ENCODE measurements around the gene PACS1.
A peak's percentile ranks its signal among the peaks of the same experiment; 100 is the strongest.

The PACS1 gene

DNA sequence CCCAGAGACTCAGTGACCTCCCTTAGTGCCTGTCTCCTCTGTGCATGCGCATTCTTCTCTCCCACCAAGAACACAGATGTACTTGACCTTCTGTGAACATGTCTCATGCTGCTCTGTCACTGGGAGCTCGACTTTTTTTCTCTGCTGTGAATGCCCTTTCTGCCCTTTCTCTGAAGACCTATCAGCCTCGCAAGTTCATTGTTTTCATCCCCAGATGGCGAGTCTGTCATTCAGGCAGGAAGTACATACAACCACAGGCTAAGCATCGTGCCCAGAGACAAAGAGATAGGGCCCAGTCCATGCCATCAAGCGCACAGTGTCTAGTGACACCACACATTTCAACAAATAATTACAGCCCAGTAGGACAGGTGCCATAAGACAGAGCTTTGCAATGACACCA lies 148.0 kb downstream of the PACS1 start:
- H3K27me3 Mint-ChIP-seq: no peaks in the 10 kb centered on the region
- no peak overlapping the region for H3K4me3 Mint-ChIP-seq
- H3K36me3 Mint-ChIP-seq: no peaks in the 10 kb centered on the region
- no peaks in the 10 kb centered on the region for H3K9me3 Mint-ChIP-seq (ENCODE audit: low read depth)
- peaks cover 14% of the 10 kb centered on the region for H3K4me1 Mint-ChIP-seq (ENCODE audit: low read depth)
- peak overlapping the region; percentile 91 for H3K27ac Mint-ChIP-seq

DNA sequence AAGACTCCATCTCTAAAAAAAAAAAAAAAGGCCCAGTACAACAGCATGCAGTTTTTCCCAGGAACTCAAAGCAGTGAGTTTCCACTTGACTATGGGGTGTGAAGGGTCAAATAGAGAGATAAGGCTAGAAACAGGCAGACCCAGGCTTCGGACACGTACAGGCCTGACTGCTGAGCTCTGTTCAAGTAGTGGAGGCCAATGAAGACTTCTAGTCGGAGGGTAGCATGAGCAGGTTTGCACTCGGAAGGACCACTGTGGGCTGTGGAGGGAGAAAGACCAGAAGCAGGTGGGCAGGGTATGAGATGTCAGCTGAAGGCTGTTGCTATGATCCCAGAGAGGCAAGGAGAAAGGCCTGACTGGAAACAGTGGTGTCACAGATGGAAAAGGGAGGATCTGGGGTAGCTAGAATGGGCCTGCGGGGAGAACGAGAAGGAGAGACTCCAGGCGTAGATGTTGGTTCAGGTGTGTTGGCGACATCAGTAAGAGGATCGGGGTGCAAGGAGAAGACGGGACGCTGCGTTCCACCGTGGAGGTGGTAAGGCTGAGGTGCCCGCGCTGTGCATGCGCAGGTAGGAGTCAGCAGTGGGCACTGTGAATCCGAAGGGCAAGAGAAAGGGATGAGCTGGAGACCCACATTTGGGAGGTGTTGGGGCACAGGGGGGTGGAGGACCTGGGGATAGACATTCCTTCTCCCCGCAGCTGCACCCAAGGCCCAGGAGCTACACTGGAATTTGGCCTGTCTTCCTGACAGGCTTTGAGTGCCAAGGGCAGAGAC lies 149.0 kb downstream of the PACS1 start:
- H3K9me3 Mint-ChIP-seq (ENCODE audit: low read depth): no peaks in the 10 kb centered on the region
- no peaks in the 10 kb centered on the region for H3K27me3 Mint-ChIP-seq
- no peak overlapping the region for H3K4me3 Mint-ChIP-seq
- peak overlapping the region; percentile 75 for H3K27ac Mint-ChIP-seq
- no peaks in the 10 kb centered on the region for H3K36me3 Mint-ChIP-seq
- peaks cover 15% of the 10 kb centered on the region for H3K4me1 Mint-ChIP-seq (ENCODE audit: low read depth)

DNA sequence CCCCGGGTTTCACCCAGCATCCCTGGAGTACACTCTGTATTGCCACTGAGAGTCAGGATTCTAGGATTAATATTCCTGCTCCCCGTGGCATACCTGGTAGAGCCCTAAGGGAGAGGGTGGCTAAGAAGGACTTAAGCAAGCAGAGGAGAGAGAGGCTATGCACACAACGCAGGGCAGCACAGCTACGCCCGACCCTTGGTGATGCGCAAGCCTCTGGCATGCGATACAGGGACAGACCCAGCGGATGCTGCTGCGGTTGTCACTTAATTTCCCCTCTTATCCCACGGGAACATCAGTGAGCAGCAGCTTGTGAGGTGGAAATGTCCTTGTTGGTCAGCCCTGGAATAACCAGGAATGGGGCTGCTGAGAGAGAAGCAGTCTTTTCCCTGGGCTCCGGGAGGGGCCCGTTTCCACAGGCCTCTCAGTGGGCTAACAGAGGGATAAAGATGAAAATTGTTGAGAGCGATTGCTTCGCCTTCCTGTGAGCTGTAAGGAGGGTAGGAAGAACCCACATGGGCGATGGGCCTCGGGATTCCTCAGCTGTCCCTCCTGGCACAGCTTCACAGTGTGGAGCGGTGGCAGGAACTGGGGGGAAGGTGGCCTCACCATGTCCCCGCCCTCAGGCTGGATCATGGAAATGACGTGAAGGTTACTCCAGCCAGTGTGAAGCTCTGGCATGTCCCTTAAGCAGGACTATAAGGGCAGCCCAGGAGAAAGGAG lies 149.9 kb downstream of the PACS1 start:
- H3K27ac Mint-ChIP-seq: peak overlapping the region; percentile 64
- H3K36me3 Mint-ChIP-seq: no peaks in the 10 kb centered on the region

DNA sequence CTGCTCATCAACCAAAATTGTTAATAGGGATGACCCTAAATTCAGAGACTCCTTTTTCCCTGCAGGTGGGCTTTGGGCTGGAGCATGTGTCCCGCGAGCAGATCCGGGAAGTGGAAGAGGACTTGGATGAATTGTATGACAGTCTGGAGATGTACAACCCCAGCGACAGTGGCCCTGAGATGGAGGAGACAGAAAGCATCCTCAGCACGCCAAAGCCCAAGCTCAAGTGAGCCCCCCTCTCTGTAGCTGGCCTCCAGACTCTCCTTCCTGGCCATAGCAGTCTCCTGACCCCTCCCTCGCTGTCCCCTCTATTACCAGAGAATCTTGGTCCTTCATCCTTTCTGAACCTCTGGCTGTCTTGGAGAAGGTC lies 150.5 kb downstream of the PACS1 start:
- no peaks in the 10 kb centered on the region for H3K27me3 Mint-ChIP-seq
- H3K4me1 Mint-ChIP-seq (ENCODE audit: low read depth): peaks cover 15% of the 10 kb centered on the region
- no peaks in the 10 kb centered on the region for H3K9me3 Mint-ChIP-seq (ENCODE audit: low read depth)
- H3K4me3 Mint-ChIP-seq: no peak overlapping the region
- H3K36me3 Mint-ChIP-seq: no peaks in the 10 kb centered on the region
- H3K27ac Mint-ChIP-seq: peak overlapping the region; percentile 64

More for the DNA sequence above, 149.9 kb downstream of the PACS1 start:
- no peaks in the 10 kb centered on the region for H3K27me3 Mint-ChIP-seq
- H3K4me1 Mint-ChIP-seq (ENCODE audit: low read depth): peaks cover 15% of the 10 kb centered on the region
- H3K4me3 Mint-ChIP-seq: no peak overlapping the region
- no peaks in the 10 kb centered on the region for H3K9me3 Mint-ChIP-seq (ENCODE audit: low read depth)

DNA sequence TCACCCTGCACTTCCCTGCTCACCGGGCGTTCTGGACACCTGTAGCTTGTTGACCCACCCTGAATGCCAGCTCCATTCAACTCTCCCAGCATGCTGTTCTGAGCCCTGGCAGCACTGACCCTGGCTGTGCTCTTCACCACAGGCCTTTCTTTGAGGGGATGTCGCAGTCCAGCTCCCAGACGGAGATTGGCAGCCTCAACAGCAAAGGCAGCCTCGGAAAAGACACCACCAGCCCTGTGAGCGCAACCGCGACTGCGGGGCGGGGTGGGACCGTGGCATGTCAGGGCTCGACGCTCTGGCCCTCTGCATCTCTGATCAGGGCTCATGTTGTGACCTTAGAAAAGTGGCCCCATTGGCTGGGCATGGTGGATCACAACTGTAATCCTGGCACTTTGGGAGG lies 150.9 kb downstream of the PACS1 start:
- no peaks in the 10 kb centered on the region for H3K9me3 Mint-ChIP-seq (ENCODE audit: low read depth)
- peaks cover 15% of the 10 kb centered on the region for H3K4me1 Mint-ChIP-seq (ENCODE audit: low read depth)
- no peaks in the 10 kb centered on the region for H3K36me3 Mint-ChIP-seq
- H3K27me3 Mint-ChIP-seq: no peaks in the 10 kb centered on the region
- peak overlapping the region; percentile 64 for H3K27ac Mint-ChIP-seq
- H3K4me3 Mint-ChIP-seq: no peak overlapping the region

DNA sequence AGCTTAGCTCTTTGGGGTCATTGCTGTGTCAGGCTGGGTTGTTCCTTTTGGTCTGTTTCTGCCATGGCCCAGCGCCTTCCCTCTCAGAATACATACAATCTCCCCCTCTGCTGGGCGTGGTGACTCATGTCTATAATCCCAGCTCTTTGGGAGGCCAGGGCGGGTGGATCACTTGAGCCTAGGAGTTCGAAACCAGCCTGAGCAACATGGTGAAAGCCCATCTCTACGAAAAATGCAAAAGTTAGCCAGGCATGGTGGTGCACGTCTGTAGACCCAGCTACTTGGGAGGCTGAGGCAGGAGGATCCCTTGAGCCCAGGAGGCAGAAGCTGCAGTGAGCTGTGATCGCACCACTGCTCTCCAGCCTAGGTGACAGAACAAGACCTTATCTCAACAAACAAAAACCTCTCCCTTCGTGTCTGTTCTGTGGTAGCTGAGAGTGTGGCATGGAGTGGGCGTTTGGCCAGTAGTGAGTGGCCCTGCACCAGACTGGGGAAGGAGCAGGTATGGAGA lies 151.7 kb downstream of the PACS1 start:
- Mint-ChIP-seq H3K36me3 (no peaks in the 10 kb centered on the region), H3K4me1 (ENCODE audit: low read depth) (peaks cover 15% of the 10 kb centered on the region), H3K27me3 (no peaks in the 10 kb centered on the region), H3K4me3 (no peak overlapping the region), H3K27ac (peak overlapping the region; percentile 99), H3K9me3 (ENCODE audit: low read depth) (no peaks in the 10 kb centered on the region)

DNA sequence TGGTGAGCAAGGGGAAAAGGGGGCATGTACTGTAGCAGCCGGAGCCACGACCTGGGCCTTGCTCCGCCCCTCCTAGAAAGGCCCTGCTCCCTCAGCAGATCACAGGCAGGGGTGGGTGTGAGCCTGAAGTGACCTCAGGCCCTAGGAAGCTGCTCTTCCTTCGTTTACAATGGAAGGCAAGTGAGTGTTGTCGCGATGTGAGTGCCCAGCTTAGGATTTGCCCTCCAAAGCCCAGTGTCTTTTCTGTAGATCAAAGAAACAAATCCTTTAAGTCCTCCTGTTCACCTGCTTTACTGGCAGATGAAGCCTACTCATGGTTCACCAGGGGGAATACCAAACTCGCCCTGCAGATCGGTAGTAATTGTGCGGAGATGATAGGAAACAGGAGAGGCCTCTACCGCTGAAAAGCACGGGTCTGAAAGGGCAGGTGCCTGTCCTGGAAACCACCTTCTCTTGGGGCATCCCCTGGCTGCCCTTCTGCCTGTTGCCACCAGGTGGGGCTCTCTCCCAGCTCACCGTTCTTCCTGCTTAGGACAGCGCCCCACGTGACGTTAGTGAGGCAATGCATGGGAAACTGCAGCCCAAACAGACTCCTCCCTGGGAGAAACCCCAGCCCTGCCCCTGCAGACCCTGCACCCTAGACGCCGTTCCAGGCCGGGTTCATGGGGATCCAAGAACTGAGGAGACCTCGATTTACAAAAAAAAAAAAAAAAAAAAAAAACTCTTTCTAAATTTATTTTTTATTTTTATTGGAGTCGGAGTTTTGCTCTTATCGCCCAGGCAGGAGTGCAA lies 152.5 kb downstream of the PACS1 start:
- no peaks in the 10 kb centered on the region for H3K27me3 Mint-ChIP-seq
- H3K4me1 Mint-ChIP-seq (ENCODE audit: low read depth): peaks cover 15% of the 10 kb centered on the region
- H3K27ac Mint-ChIP-seq: peak overlapping the region; percentile 99
- H3K9me3 Mint-ChIP-seq (ENCODE audit: low read depth): no peaks in the 10 kb centered on the region
- peak overlapping the region; percentile 72 for H3K4me3 Mint-ChIP-seq
- no peaks in the 10 kb centered on the region for H3K36me3 Mint-ChIP-seq

DNA sequence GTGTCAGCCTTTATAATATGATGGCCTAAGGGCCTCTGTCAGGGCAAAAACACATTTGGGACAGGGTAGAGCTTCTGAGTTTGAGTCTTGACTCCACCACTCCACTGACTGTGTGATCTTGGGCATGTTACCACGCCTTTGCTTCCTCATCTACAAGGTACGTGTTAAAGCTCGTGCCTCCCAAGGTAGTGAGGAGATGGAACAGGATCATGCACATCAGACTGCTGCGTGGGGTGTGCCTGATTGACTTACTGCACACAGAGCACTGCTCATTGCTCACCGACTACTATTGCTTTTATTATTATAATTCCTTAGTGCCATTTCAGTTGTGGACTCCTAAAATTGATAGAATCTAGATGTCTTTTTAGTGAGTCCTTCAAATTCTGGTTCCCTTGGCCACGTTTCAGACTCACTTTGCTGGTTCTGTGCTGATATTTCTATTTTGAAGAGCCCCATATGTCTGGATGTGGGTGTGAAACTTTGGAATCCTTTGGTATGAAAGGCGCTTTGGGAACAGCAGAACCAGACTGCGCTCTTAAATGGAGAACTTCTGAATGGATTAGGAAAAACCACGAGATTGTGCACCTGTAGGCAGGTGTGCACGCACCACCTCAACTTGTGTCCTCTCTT lies 154.3 kb downstream of the PACS1 start:
- no peaks in the 10 kb centered on the region for H3K9me3 Mint-ChIP-seq (ENCODE audit: low read depth)
- no peak overlapping the region for H3K27ac Mint-ChIP-seq
- no peak overlapping the region for H3K4me3 Mint-ChIP-seq
- no peaks in the 10 kb centered on the region for H3K36me3 Mint-ChIP-seq
- peaks cover 15% of the 10 kb centered on the region for H3K4me1 Mint-ChIP-seq (ENCODE audit: low read depth)
- H3K27me3 Mint-ChIP-seq: no peaks in the 10 kb centered on the region

DNA sequence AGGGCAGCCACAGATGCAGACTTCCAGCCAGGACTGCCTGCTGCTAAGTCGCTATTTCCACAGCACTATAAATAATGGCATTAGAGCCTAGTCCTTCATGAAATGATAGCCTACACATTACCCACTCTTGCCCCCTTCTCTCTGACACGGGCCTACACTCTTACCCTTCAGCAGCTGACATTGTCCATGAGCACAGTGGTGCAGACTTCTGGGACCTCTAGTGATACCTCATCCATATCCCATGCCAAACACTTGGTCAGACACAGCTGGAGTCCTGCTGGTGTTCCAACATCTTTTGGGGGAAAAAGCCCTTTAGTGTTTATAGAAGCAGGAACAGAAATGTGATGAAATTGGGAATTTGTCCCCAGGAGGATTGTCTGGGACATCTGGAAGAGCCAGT lies 155.0 kb downstream of the PACS1 start:
- Mint-ChIP-seq H3K36me3 (no peaks in the 10 kb centered on the region), H3K4me3 (no peak overlapping the region), H3K27me3 (no peaks in the 10 kb centered on the region)

DNA sequence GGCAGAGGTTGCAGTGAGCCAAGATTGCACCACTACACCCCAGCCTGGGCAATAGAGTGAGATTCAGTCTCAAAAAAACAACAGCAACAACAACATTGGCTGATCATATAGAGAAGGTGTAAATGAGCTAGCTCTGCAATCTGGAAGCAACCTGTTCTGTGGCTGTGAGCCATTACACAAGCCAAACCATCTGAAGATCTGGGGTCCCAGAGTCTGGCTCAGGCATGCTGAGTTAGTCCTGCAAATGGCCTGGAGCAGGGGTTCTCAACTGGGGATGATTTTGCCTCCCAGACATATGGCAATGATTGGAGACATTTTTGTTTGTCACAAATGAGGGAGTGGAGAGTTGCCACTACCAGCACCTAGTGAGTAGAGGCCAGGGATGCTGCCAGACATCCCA lies 156.0 kb downstream of the PACS1 start:
- Mint-ChIP-seq H3K36me3 (no peaks in the 10 kb centered on the region), H3K27ac (peak overlapping the region; percentile 54), H3K27me3 (no peaks in the 10 kb centered on the region), H3K4me1 (ENCODE audit: low read depth) (peaks cover 15% of the 10 kb centered on the region), H3K9me3 (ENCODE audit: low read depth) (no peaks in the 10 kb centered on the region), H3K4me3 (no peak overlapping the region)

More for the DNA sequence above, 155.0 kb downstream of the PACS1 start:
- no peak overlapping the region for H3K27ac Mint-ChIP-seq
- no peaks in the 10 kb centered on the region for H3K9me3 Mint-ChIP-seq (ENCODE audit: low read depth)
- H3K4me1 Mint-ChIP-seq (ENCODE audit: low read depth): peaks cover 15% of the 10 kb centered on the region

DNA sequence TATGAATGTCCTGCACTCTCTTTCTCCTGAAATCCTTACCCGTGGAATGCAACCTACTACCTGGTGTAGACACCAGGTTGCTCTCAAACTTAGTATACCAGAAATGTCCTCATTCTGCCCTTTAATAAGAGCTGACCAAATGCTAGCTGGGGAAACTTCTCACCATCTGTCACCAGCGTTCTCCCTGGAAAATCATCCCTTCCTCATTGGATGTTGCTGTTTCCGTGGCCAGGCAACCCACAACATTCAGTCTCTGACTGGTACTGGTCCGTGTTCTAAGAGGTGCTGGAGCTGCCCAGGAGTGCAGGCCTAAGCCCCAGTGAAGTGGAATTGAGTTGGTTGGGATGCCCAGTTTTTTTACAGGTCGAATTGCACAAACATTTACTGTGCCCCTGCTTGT lies 157.6 kb downstream of the PACS1 start:
- Mint-ChIP-seq H3K27ac (no peak overlapping the region), H3K36me3 (no peaks in the 10 kb centered on the region), H3K4me3 (no peak overlapping the region), H3K9me3 (ENCODE audit: low read depth) (no peaks in the 10 kb centered on the region), H3K27me3 (no peaks in the 10 kb centered on the region), H3K4me1 (ENCODE audit: low read depth) (peaks cover 3% of the 10 kb centered on the region)

DNA sequence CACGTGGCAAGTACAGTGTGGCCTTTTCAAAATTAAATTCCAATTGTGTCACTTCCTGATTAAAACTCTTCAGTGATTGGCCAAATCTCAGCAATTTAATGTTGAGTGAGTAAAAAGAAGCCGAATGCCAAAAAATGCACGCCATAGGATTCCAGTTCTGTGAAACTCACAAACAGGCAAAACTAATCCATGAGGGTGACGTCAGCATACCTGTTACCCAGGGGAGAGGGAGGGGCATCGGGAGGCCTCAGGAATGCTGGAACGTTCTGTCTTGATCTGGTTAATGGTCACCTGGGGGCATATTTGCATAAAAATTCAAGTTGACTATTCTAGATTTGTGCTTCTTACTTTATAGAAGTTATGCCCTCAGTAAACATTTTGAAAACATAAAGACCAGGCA lies 158.4 kb downstream of the PACS1 start:
- no peak overlapping the region for H3K4me3 Mint-ChIP-seq
- no peak overlapping the region for H3K27ac Mint-ChIP-seq
- H3K27me3 Mint-ChIP-seq: no peaks in the 10 kb centered on the region
- H3K9me3 Mint-ChIP-seq (ENCODE audit: low read depth): no peaks in the 10 kb centered on the region
- H3K36me3 Mint-ChIP-seq: no peaks in the 10 kb centered on the region
- no peaks in the 10 kb centered on the region for H3K4me1 Mint-ChIP-seq (ENCODE audit: low read depth)

DNA sequence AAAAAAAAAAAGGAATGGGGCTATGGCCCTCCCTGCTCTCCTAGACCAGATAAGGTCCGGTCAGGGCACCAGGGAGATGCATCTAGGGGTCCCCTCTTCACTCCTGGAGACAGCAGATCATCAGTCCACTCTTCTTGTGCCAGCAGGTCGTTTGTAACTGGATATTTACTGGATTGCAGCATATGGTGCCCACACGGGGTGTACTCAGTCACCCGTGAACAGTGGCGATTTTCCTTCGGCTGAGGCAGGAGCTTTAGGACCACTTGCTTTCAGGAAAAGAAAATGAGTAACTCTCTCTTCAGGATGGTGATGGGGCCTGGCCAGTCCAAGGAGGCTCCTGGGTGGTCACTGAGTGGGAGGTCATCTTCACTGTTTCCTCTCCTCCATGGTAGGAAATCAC lies 160.1 kb downstream of the PACS1 start:
- H3K4me3 Mint-ChIP-seq: no peak overlapping the region
- peaks cover 3% of the 10 kb centered on the region for H3K36me3 Mint-ChIP-seq
- H3K4me1 Mint-ChIP-seq (ENCODE audit: low read depth): no peaks in the 10 kb centered on the region
- H3K27me3 Mint-ChIP-seq: no peaks in the 10 kb centered on the region
- no peaks in the 10 kb centered on the region for H3K9me3 Mint-ChIP-seq (ENCODE audit: low read depth)
- no peak overlapping the region for H3K27ac Mint-ChIP-seq

DNA sequence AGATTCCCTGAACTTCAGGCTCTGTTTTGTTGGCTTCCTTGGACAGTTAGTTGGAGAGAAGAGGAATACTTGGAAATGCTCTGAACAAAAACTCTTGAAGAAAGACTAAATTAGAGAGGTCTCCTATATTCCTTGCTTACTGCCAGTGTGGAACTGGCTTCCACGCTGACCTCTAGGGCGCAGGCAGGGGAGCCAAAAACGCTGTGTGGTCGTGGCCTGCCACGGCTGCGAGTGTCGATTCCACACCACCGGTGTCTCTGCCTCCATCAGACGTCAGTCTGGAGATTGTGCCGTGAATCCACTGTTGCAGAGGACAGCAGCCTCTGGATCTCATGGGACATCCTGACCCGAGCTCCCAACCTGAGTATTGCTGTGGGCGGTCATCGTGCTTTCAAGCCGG lies 160.9 kb downstream of the PACS1 start:
- no peak overlapping the region for H3K4me3 Mint-ChIP-seq
- no peak overlapping the region for H3K27ac Mint-ChIP-seq
- no peaks in the 10 kb centered on the region for H3K9me3 Mint-ChIP-seq (ENCODE audit: low read depth)
- H3K36me3 Mint-ChIP-seq: peaks cover 3% of the 10 kb centered on the region
- H3K27me3 Mint-ChIP-seq: no peaks in the 10 kb centered on the region
- H3K4me1 Mint-ChIP-seq (ENCODE audit: low read depth): no peaks in the 10 kb centered on the region
